GM21723 (cell line): ENCODE data around the gene PCDHB9.
"Not testable (repeated sequence)": the region's sequence is repeated elsewhere in the genome, so short reads cannot be mapped to it uniquely, and the experiment has no call there.

ENCODE experiments used
- ATAC-seq: cut with Tn5 transposase; IDR thresholded peaks from one replicate; pipeline ENCODE4 v1.9.1; 2021; ENCODE audit warnings: mild to moderate bottlenecking, moderate library complexity; ENCODE audit not compliant: unreplicated experiment

The PCDHB9 gene

DNA sequence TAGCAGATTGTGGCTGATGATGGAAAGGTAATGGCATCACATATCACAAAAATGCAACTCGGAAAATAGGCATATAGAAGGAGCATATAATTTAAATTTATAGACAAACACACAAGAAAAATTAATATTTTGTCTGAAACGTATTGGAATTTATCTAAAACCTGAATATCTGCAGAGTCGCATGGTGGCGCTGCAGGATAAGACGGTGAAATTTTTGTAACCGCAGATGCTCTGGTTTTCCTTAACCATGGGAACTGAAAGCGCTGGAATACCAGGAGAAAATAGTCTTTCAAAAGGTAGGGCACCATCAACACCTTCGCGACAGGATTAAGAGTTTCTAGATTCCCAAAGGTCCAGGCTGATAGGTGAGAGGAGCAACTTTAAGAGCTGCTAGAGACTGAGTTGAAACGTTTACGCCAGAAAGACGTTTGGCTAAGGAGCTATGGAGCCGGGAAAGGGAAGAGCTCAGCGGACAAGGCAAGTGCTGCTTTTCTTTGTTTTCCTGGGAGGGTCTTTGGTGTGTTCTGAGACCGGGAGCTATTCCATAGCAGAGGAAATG lies 47.2 kb downstream of the PCDHB9 start:
- ATAC-seq = no peak

DNA sequence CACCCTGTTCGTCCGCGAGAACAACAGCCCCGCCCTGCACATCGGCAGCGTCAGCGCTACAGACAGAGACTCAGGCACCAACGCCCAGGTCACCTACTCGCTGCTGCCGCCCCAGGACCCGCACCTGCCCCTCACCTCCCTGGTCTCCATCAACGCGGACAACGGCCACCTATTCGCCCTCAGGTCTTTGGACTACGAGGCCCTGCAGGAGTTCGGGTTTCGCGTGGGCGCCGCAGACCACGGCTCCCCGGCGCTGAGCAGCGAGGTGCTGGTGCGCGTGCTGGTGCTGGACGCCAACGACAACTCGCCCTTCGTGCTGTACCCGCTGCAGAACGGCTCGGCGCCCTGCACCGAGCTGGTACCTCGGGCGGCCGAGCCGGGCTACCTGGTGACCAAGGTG lies 49.0 kb downstream of the PCDHB9 start:
- not testable (repeated sequence) for ATAC-seq

GRCh38 chr5:141236516-141237313 lies 49.8 kb downstream of the PCDHB9 start:
- no peak for ATAC-seq
